ENCODE measurements around the gene CCL21.

CCL21 gene

DNA sequence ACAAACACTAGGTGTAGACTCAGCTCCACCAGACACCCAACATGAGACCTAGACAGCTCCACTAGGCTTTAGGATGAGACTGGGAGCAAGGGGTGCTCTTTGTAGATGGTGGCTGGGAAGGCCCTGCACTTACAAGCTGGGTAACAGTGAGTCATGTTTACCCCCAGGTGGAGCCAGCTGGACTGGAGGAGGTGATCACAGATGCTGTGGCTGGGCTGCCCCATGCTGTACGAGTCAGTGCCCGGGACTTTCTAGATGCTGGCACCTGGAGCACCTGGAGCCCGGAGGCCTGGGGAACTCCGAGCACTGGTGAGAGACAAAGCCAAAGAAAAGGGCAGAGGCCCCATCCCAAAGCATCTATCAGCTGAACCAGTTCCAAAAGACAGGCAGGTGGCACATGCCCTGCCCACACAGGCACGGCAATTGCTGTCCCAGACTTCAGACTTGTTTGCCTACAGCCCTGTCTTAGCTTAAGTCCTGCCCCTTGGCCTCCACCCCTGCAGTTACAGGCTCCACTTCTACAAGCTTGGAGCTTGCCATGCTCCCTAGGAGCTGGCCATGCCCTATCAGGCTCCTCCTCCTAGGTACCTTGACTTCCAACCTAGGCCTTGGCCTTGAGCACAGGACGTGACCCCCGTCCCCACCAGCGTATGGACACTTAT lies 50.2 kb downstream of the CCL21 start:
- POLR2A ChIA-PET: no interaction called here
- TF ChIP-seq, protein P1, sequence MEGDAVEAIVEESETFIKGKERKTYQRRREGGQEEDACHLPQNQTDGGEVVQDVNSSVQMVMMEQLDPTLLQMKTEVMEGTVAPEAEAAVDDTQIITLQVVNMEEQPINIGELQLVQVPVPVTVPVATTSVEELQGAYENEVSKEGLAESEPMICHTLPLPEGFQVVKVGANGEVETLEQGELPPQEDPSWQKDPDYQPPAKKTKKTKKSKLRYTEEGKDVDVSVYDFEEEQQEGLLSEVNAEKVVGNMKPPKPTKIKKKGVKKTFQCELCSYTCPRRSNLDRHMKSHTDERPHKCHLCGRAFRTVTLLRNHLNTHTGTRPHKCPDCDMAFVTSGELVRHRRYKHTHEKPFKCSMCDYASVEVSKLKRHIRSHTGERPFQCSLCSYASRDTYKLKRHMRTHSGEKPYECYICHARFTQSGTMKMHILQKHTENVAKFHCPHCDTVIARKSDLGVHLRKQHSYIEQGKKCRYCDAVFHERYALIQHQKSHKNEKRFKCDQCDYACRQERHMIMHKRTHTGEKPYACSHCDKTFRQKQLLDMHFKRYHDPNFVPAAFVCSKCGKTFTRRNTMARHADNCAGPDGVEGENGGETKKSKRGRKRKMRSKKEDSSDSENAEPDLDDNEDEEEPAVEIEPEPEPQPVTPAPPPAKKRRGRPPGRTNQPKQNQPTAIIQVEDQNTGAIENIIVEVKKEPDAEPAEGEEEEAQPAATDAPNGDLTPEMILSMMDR (IDR thresholded peaks at IDR 0.05; ENCODE audit: control extremely low read depth, extremely low read depth, low read depth, missing control alignments): no peak
- CTCF ChIA-PET: interaction anchor here (0.9 to 8.5 kb wide), 5 partner anchors 14 to 45 kb away, joined by 3 to 84 read pairs (median 14); partner anchors contain the start of gene GALT
- no peak for DNase-seq (ENCODE audit: extremely low spot score)
